Liver (tissue), 9 donors: ENCODE measurements around the gene KSR1. TPM values are rescaled to one million over a fixed set of nuclear protein-coding genes. Genes with fewer than 3 reads are reported as not detected.
"Not testable (repeated sequence)": the region's sequence is repeated elsewhere in the genome, so short reads cannot be mapped to it uniquely, and the experiment has no call there.

ENCODE experiments used
- DNase-seq: peaks from one replicate; pipeline ENCODE4 v3.0.0-alpha.2; 2017; ENCODE audit warnings: low spot score
- H3K27ac ChIP-seq, 2 donors: one replicate each; pipeline ENCODE4 v1.7.0; 2013; ENCODE audit warnings: inconsistent platforms in 2 of 2, low read length in 2 of 2, control low read depth in 1 of 2, low read depth in 1 of 2, mild to moderate bottlenecking in 1 of 2
- H3K27me3 ChIP-seq, 4 donors: one replicate each; pipeline versions ENCODE4 v1.6.1 to v1.7.0; 2013; ENCODE audit warnings: low read length in 3 of 4, inconsistent platforms in 1 of 4, mild to moderate bottlenecking in 1 of 4, moderate library complexity in 1 of 4; ENCODE audit not compliant: control insufficient read depth in 4 of 4, insufficient read depth in 4 of 4
- H3K36me3 ChIP-seq, 4 donors: one replicate each; pipeline versions ENCODE4 v1.6.1 to v1.7.0; 2013; ENCODE audit warnings: low read length in 3 of 4, mild to moderate bottlenecking in 3 of 4, low read depth in 1 of 4, moderate library complexity in 1 of 4; ENCODE audit not compliant: control insufficient read depth in 4 of 4, insufficient read depth in 3 of 4
- H3K4me1 ChIP-seq, 4 donors: one replicate each; pipeline versions ENCODE4 v1.6.1 to v1.7.0; 2013; ENCODE audit warnings: low read length in 3 of 4, mild to moderate bottlenecking in 3 of 4, moderate library complexity in 1 of 4; ENCODE audit not compliant: control insufficient read depth in 4 of 4, insufficient read depth in 4 of 4
- H3K4me3 ChIP-seq, 3 donors: one replicate each; pipeline versions ENCODE4 v1.6.1 to v1.7.0; 2013; ENCODE audit warnings: low read length in 3 of 3, control low read depth in 1 of 3, low read depth in 1 of 3, mild to moderate bottlenecking in 1 of 3
- H3K9ac ChIP-seq, 2 donors: one replicate each; pipeline ENCODE4 v1.7.0; 2013; ENCODE audit warnings: low read length in 2 of 2, mild to moderate bottlenecking in 2 of 2, moderate library complexity in 2 of 2, control low read depth in 1 of 2, low read depth in 1 of 2
- H3K9me3 ChIP-seq, 4 donors: one replicate each; pipeline versions ENCODE4 v1.6.1 to v1.7.0; 2013; ENCODE audit warnings: low read length in 3 of 4; ENCODE audit not compliant: control insufficient read depth in 4 of 4
- ATF3 ChIP-seq: IDR thresholded peaks from 2 replicates; pipeline ENCODE4 v1.6.1; 2016; ENCODE audit warnings: antibody characterized with exemption
- CTCF ChIP-seq: fragments of 150-350 bp; IDR thresholded peaks from 2 replicates; pipeline ENCODE4 v1.5.1; 2017; ENCODE audit warnings: improper control_type of control experiment, low read depth, low read length; ENCODE audit not compliant: missing input control
- EGR1 ChIP-seq, 2 donors: IDR thresholded peaks; 2 replicates each; pipeline ENCODE4 v1.6.1; 2016 to 2018; ENCODE audit warnings: antibody characterized with exemption in 2 of 2, low read depth in 2 of 2
- FOXA1 ChIP-seq: IDR thresholded peaks from 2 replicates; pipeline ENCODE4 v1.6.1; 2016; ENCODE audit warnings: antibody characterized with exemption
- FOXA2 ChIP-seq: IDR thresholded peaks from 2 replicates; pipeline ENCODE4 v1.6.1; 2016; ENCODE audit warnings: antibody characterized with exemption
- GABPA ChIP-seq, 2 donors: IDR thresholded peaks in 1 of 2; conservative IDR thresholded peaks in 1 of 2; 2 replicates each; pipeline ENCODE4 v1.6.1; 2016; ENCODE audit warnings: antibody characterized with exemption in 2 of 2, mild to moderate bottlenecking in 1 of 2, moderate library complexity in 1 of 2
- HNF4A ChIP-seq, 2 donors: conservative IDR thresholded peaks; 2 replicates each; pipeline ENCODE4 v1.6.1; 2016; ENCODE audit warnings: antibody characterized with exemption in 2 of 2, mild to moderate bottlenecking in 2 of 2
- HNF4G ChIP-seq: IDR thresholded peaks from 2 replicates; pipeline ENCODE4 v1.6.1; 2016; ENCODE audit warnings: antibody characterized with exemption
- MAX ChIP-seq: IDR thresholded peaks from 2 replicates; pipeline ENCODE4 v1.6.1; 2016; ENCODE audit warnings: antibody characterized with exemption
- NR2F2 ChIP-seq: IDR thresholded peaks from 2 replicates; pipeline ENCODE4 v1.6.1; 2016; ENCODE audit warnings: antibody characterized with exemption
- RAD21 ChIP-seq, 2 donors: IDR thresholded peaks; 2 replicates each; pipeline ENCODE4 v1.6.1; 2016; ENCODE audit warnings: antibody characterized with exemption in 2 of 2, mild to moderate bottlenecking in 2 of 2
- REST ChIP-seq: IDR thresholded peaks from 2 replicates; pipeline ENCODE4 v1.6.1; 2016; ENCODE audit warnings: antibody characterized with exemption, mild to moderate bottlenecking
- RXRA ChIP-seq, 2 donors: IDR thresholded peaks; 2 replicates each; pipeline ENCODE4 v1.6.1; 2017 to 2018; ENCODE audit warnings: antibody characterized with exemption in 2 of 2, mild to moderate bottlenecking in 1 of 2
- TAF1 ChIP-seq: conservative IDR thresholded peaks from 2 replicates; pipeline ENCODE4 v1.6.1; 2016; ENCODE audit warnings: antibody characterized with exemption, mild to moderate bottlenecking
- YY1 ChIP-seq: IDR thresholded peaks from 2 replicates; pipeline ENCODE4 v1.6.1; 2016; ENCODE audit warnings: antibody characterized with exemption, mild to moderate bottlenecking
- WGBS: extraction: QIAGEN DNeasy Blood & Tissue Kit; methylation state at CpG from one replicate; pipeline ENCODE4 v1.1.7; 2013; 5-methylcytosine and 5-hydroxymethylcytosine counted together
- polyA plus RNA-seq, 2 donors: library from polyadenylated mRNA; stranded (reverse) in 1 of 2; unstranded in 1 of 2; fragments of 200-250 nt in 1 of 2; fragments of >200 nt in 1 of 2; fragmentation: Nextera tagmentation in 1 of 2; extraction: Ambion mirVana in 1 of 2; gene quantifications; one replicate each; pipeline versions ENCODE4 v1.2.1 to v1.2.3, GENCODE V29; 2013 to 2015
- total RNA-seq, 2 donors: library from RNA; depleted of rRNA; stranded (reverse); fragments of >200 nt; gene quantifications; one replicate each; pipeline ENCODE4 v1.2.3, GENCODE V29; 2014
- TF ChIP-seq, protein P1 (sequence below): IDR thresholded peaks from 2 replicates; pipeline ENCODE4 v1.6.1; 2016; ENCODE audit warnings: antibody characterized with exemption
- donor health status: healthy.
- donor health status: healthy.
- donor health status: healthy.
- donor health status: healthy.
- donor health status: healthy.

The KSR1 gene
- total and polyA plus RNA-seq, 4 donors: 1.2 to 9.0 (median 4.1) TPM

DNA sequence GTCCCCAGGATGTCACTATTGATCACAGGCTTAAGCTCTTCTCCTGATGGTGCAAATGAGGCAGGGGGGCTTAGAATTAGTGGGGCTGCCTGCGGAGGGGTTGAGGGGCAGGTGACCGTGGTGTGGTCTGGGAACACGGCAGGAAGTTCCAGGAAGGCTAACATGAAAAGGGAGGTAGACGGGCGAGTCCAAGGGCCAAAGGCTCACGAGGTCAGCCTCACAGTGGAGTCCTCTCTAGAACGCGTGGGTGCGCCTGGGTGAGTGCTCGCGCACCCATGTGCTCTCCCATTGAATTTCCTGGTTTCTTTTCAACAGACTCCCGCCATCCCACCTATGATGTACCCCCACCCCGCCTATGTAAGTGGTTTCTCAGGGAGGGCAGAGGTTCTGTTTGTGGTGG is 190.0 kb downstream of the KSR1 start:
- no peak for DNase-seq
- WGBS: 80% methylated on average over 13 of the region's 13 CpGs
- Histone ChIP-seq H3K36me3 (no peaks in the 10 kb centered on the region), H3K9me3 (no peaks in the 10 kb centered on the region), H3K9ac (no peak overlapping the region), H3K27me3 (no peaks in the 10 kb centered on the region), H3K4me3 (no peak overlapping the region), H3K27ac (no peak overlapping the region), H3K4me1 (no peaks in the 10 kb centered on the region)
- no peak for TF ChIP-seq RXRA (IDR thresholded peaks at IDR 0.05)
- TF ChIP-seq ATF3: no peak
- TF ChIP-seq FOXA2: no peak
- no peak for TF ChIP-seq NR2F2
- TF ChIP-seq HNF4A (conservative IDR thresholded peaks at IDR 0.05): no peak
- TF ChIP-seq CTCF: no peak
- TF ChIP-seq RAD21 (IDR thresholded peaks at IDR 0.05): no peak
- no peak for TF ChIP-seq REST
- no peak for TF ChIP-seq FOXA1
- TF ChIP-seq HNF4G: no peak
- no peak for TF ChIP-seq TAF1
- TF ChIP-seq GABPA (IDR thresholded peaks at IDR 0.05 in 1 of 2, conservative IDR thresholded peaks at IDR 0.05 in 1 of 2): no peak
- no peak for TF ChIP-seq YY1
- no peak for TF ChIP-seq MAX
- TF ChIP-seq, protein P1, sequence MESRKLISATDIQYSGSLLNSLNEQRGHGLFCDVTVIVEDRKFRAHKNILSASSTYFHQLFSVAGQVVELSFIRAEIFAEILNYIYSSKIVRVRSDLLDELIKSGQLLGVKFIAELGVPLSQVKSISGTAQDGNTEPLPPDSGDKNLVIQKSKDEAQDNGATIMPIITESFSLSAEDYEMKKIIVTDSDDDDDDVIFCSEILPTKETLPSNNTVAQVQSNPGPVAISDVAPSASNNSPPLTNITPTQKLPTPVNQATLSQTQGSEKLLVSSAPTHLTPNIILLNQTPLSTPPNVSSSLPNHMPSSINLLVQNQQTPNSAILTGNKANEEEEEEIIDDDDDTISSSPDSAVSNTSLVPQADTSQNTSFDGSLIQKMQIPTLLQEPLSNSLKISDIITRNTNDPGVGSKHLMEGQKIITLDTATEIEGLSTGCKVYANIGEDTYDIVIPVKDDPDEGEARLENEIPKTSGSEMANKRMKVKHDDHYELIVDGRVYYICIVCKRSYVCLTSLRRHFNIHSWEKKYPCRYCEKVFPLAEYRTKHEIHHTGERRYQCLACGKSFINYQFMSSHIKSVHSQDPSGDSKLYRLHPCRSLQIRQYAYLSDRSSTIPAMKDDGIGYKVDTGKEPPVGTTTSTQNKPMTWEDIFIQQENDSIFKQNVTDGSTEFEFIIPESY: no peak

- no peaks in the 10 kb centered on the region for H3K27me3 ChIP-seq
- no peaks in the 10 kb centered on the region for H3K36me3 ChIP-seq
- no peak overlapping the region for H3K4me3 ChIP-seq
- peak; percentile 49 for DNase-seq
- whole genome bisulfite sequencing: 81% methylated on average over 9 of the region's 9 CpGs
- no peak overlapping the region for H3K27ac ChIP-seq
- no peaks in the 10 kb centered on the region for H3K9me3 ChIP-seq
- H3K9ac ChIP-seq: no peak overlapping the region
- TF ChIP-seq GABPA (IDR thresholded peaks at IDR 0.05 in 1 of 2, conservative IDR thresholded peaks at IDR 0.05 in 1 of 2): no peak
- TF ChIP-seq ATF3: no peak
- no peak for TF ChIP-seq EGR1 (IDR thresholded peaks at IDR 0.05; ENCODE audit: low read depth in 2 of 2)
- no peak for TF ChIP-seq HNF4A (conservative IDR thresholded peaks at IDR 0.05)
- TF ChIP-seq FOXA2: no peak
- TF ChIP-seq REST: no peak
- TF ChIP-seq TAF1: no peak
- H3K4me1 ChIP-seq: no peaks in the 10 kb centered on the region
Measured at GRCh38 chr17:27647765-27648164, 191.5 kb downstream of the KSR1 start.

- not testable (repeated sequence) for H3K36me3 ChIP-seq, H3K27me3 ChIP-seq, H3K27ac ChIP-seq, H3K4me3 ChIP-seq, H3K9me3 ChIP-seq, H3K4me1 ChIP-seq, H3K9ac ChIP-seq, DNase-seq
- 70% methylated on average over 5 of the region's 5 CpGs for WGBS
Measured at GRCh38 chr17:27649111-27649571, 192.9 kb downstream of the KSR1 start.
